ENCODE measurements around the gene ARVCF.

The ARVCF gene

DNA sequence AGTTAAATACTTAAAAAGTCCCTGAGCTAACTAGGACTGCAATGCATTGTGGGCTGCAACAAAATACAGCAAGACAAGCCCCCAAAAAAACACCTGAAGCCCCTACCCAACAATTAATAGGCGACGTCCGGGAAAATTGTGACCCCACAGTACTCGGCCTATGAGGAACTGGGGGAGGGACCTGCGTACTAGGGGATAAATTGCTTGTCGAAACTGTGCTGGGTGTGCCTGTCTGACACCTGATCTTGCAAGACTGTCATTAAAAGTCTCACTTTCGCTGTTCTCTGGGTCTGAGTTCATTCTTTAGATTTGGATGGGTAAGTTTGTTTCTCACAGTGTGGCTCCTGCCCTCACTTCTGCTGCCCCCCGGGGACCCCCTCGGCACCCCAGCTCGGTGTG lies 19.5 kb upstream of the ARVCF start:
- Histone ChIP-seq H3K36me3 (ENCODE audit: insufficient read depth, low read length) (peaks cover 28% of the 10 kb centered on the region), H3K9ac (ENCODE audit: low read depth, low read length) (no peak overlapping the region)

DNA sequence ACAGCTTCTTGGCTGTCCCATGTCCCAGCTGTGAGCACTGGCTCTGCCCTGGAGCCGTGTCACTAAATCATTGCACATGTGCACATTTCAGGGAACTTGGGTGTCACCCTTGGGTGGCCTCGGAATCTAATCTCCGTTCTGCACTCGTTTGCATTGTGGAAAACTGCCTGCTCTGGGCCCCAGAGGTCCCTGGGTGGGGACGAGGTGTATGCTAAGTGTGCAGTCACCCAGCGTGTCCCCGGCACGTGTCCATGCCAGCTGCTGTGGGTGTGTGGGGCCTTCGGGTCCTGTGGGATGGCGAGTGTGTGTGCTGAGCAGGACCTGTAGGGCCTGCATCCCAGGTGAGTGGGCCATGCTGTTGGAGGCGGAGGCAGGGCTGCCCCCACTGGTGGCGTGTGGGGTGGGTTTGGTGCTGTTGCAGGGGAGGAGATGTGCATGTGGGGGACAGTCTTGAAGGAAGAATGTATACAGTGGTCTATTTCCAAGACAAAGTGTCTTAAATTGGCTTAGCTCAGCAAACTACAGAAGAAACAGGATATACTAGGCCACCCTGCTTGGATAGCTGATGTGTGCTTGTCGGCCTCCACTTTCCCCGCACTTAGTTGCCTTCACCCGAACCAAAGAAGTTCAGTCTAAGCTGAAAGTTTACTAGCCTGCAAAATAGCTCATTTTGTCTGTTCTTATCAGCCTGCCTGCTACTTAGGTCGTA lies 18.9 kb upstream of the ARVCF start:
- Histone ChIP-seq H3K27me3 (ENCODE audit: control insufficient read depth, insufficient read depth, low read length) (no peaks in the 10 kb centered on the region), H3K9ac (ENCODE audit: low read depth, low read length) (no peak overlapping the region), H3K4me1 (ENCODE audit: control insufficient read depth, insufficient read depth, low read length) (no peaks in the 10 kb centered on the region), H3K4me3 (ENCODE audit: low read length) (no peak overlapping the region), H3K4me2 (ENCODE audit: low read length) (no peak overlapping the region), H3K9me3 (replicated peaks; ENCODE audit: low read length) (no peaks in the 10 kb centered on the region), H3K36me3 (ENCODE audit: insufficient read depth, low read length) (peaks cover 27% of the 10 kb centered on the region)

More for the DNA sequence above, 19.5 kb upstream of the ARVCF start:
- no peak overlapping the region for H3K4me3 ChIP-seq (ENCODE audit: low read length)
- H3K9me3 ChIP-seq (replicated peaks; ENCODE audit: low read length): no peaks in the 10 kb centered on the region
- no peak overlapping the region for H3K4me2 ChIP-seq (ENCODE audit: low read length)
- H3K27me3 ChIP-seq (ENCODE audit: control insufficient read depth, insufficient read depth, low read length): no peaks in the 10 kb centered on the region
- no peaks in the 10 kb centered on the region for H3K4me1 ChIP-seq (ENCODE audit: control insufficient read depth, insufficient read depth, low read length)

DNA sequence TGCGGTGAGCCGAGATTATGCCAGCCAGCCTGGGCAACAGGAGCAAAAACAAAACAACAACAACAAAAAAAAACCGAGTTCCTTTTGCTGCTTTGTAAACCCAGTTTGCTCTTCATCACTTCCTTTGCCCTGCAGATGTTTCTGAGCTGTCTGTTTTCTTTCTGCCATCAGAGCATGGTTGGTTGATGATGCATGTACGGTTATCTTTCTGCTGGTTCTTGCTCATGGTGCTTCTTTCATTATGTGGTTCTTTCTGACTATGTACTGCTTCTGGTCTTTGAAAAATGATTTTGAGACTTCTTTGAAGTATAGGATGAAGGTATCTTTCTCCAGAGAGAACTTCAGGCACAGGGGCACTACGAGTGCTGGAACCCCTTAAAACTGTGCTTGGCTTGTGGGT lies 17.5 kb upstream of the ARVCF start:
- no peaks in the 10 kb centered on the region for H3K27me3 ChIP-seq (ENCODE audit: control insufficient read depth, insufficient read depth, low read length)
- no peak overlapping the region for H3K9ac ChIP-seq (ENCODE audit: low read depth, low read length)
- peaks cover 25% of the 10 kb centered on the region for H3K36me3 ChIP-seq (ENCODE audit: insufficient read depth, low read length)
- no peaks in the 10 kb centered on the region for H3K9me3 ChIP-seq (replicated peaks; ENCODE audit: low read length)
- no peak overlapping the region for H3K4me2 ChIP-seq (ENCODE audit: low read length)
- no peaks in the 10 kb centered on the region for H3K4me1 ChIP-seq (ENCODE audit: control insufficient read depth, insufficient read depth, low read length)
- no peak overlapping the region for H3K4me3 ChIP-seq (ENCODE audit: low read length)

DNA sequence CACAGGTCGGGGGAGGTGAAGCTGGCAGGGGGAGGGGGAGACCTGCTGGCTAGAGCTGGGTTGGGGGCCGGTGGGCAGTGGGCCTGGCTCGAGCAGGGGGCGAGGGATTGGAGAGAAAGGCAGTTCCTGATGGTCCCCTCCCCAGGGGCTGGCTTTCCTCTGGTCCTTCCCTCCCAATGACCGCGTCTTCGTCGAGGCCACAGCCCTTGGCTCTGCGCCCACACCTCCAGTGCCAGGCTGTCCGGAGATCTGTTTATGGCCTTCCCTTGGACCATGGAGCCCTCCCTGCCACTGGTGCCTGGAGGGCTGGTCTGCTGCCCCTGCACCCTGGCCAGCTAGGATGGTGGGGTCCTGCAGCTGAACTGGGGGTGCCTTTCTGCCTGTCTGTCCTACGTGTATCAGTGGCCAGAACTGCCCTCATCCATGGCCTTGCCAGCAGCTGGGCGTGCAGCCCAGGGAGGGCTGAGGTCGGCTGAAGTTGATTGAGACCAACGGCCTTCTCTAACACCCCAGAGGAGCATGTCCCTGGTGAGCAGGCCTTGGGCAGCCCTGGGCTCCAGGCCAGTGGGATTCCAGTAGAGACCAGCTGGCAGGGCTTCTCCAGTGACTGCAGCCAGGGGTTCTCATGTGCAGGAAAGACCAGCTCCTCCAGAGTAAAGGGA lies 16.6 kb upstream of the ARVCF start:
- peaks cover 20% of the 10 kb centered on the region for H3K36me3 ChIP-seq (ENCODE audit: insufficient read depth, low read length)
- no peaks in the 10 kb centered on the region for H3K27me3 ChIP-seq (ENCODE audit: control insufficient read depth, insufficient read depth, low read length)
- H3K9ac ChIP-seq (ENCODE audit: low read depth, low read length): no peak overlapping the region
- H3K4me3 ChIP-seq (ENCODE audit: low read length): no peak overlapping the region
- H3K4me2 ChIP-seq (ENCODE audit: low read length): no peak overlapping the region
- no peaks in the 10 kb centered on the region for H3K9me3 ChIP-seq (replicated peaks; ENCODE audit: low read length)
- no peaks in the 10 kb centered on the region for H3K4me1 ChIP-seq (ENCODE audit: control insufficient read depth, insufficient read depth, low read length)

- H3K4me2 ChIP-seq (ENCODE audit: low read length): no peak overlapping the region
- no peak overlapping the region for H3K4me3 ChIP-seq (ENCODE audit: low read length)
- no peaks in the 10 kb centered on the region for H3K4me1 ChIP-seq (ENCODE audit: control insufficient read depth, insufficient read depth, low read length)
- peaks cover 17% of the 10 kb centered on the region for H3K36me3 ChIP-seq (ENCODE audit: insufficient read depth, low read length)
- H3K9me3 ChIP-seq (replicated peaks; ENCODE audit: low read length): no peaks in the 10 kb centered on the region
- H3K27me3 ChIP-seq (ENCODE audit: control insufficient read depth, insufficient read depth, low read length): no peaks in the 10 kb centered on the region
- no peak overlapping the region for H3K9ac ChIP-seq (ENCODE audit: low read depth, low read length)
Observed at GRCh38 chr22:20032407-20032991, 15.9 kb upstream of the ARVCF start.

GRCh38 chr22:20031732-20032406 lies 15.2 kb upstream of the ARVCF start:
- Histone ChIP-seq H3K36me3 (ENCODE audit: insufficient read depth, low read length) (peaks cover 16% of the 10 kb centered on the region), H3K27me3 (ENCODE audit: control insufficient read depth, insufficient read depth, low read length) (no peaks in the 10 kb centered on the region), H3K4me2 (ENCODE audit: low read length) (no peak overlapping the region), H3K4me3 (ENCODE audit: low read length) (no peak overlapping the region), H3K4me1 (ENCODE audit: control insufficient read depth, insufficient read depth, low read length) (no peaks in the 10 kb centered on the region), H3K9me3 (replicated peaks; ENCODE audit: low read length) (no peaks in the 10 kb centered on the region), H3K9ac (ENCODE audit: low read depth, low read length) (no peak overlapping the region)

GRCh38 chr22:20029550-20030225 lies 13.1 kb upstream of the ARVCF start:
- Histone ChIP-seq H3K9ac (ENCODE audit: low read depth, low read length) (no peak overlapping the region), H3K9me3 (replicated peaks; ENCODE audit: low read length) (no peaks in the 10 kb centered on the region), H3K36me3 (ENCODE audit: insufficient read depth, low read length) (peaks cover 16% of the 10 kb centered on the region), H3K4me3 (ENCODE audit: low read length) (no peak overlapping the region), H3K4me2 (ENCODE audit: low read length) (no peak overlapping the region), H3K27me3 (ENCODE audit: control insufficient read depth, insufficient read depth, low read length) (no peaks in the 10 kb centered on the region), H3K4me1 (ENCODE audit: control insufficient read depth, insufficient read depth, low read length) (no peaks in the 10 kb centered on the region)

DNA sequence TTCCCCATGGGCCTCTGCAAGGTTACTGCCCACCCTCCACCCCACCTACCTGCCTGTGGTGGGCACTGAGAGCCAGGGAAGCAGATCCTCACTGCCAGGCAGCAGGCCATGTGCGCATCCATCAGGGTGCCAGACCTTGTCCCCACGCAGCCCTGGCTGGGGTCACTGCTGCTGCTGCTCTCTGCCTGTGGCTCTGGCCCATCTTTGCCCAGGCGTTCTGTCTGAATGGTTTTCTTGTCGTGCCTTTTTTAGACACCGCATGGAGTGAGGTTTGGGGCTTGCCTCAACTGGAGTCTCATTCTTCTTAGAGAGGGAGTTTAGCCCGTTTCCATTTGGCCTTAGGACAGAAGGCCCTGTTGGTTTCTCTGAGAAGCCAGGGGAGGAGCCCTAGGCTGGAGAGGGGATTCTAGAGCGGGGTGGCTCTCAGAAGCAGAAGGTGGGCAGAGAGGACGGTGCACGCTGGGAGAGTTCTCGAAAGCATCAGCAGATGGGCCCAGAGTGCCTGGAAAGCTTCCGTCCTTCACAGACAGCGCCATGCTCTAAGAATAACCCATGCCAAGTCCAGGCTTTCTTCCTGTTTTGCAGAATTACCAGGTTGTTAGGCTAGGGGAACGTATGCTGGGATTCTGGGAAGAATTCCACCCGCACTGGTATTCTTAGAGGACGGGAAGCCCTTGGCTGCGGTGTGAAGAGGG lies 12.4 kb upstream of the ARVCF start:
- no peak overlapping the region for H3K4me2 ChIP-seq (ENCODE audit: low read length)
- H3K4me1 ChIP-seq (ENCODE audit: control insufficient read depth, insufficient read depth, low read length): no peaks in the 10 kb centered on the region
- peaks cover 16% of the 10 kb centered on the region for H3K36me3 ChIP-seq (ENCODE audit: insufficient read depth, low read length)
- no peaks in the 10 kb centered on the region for H3K27me3 ChIP-seq (ENCODE audit: control insufficient read depth, insufficient read depth, low read length)
- H3K9ac ChIP-seq (ENCODE audit: low read depth, low read length): no peak overlapping the region
- H3K4me3 ChIP-seq (ENCODE audit: low read length): no peak overlapping the region
- no peaks in the 10 kb centered on the region for H3K9me3 ChIP-seq (replicated peaks; ENCODE audit: low read length)

DNA sequence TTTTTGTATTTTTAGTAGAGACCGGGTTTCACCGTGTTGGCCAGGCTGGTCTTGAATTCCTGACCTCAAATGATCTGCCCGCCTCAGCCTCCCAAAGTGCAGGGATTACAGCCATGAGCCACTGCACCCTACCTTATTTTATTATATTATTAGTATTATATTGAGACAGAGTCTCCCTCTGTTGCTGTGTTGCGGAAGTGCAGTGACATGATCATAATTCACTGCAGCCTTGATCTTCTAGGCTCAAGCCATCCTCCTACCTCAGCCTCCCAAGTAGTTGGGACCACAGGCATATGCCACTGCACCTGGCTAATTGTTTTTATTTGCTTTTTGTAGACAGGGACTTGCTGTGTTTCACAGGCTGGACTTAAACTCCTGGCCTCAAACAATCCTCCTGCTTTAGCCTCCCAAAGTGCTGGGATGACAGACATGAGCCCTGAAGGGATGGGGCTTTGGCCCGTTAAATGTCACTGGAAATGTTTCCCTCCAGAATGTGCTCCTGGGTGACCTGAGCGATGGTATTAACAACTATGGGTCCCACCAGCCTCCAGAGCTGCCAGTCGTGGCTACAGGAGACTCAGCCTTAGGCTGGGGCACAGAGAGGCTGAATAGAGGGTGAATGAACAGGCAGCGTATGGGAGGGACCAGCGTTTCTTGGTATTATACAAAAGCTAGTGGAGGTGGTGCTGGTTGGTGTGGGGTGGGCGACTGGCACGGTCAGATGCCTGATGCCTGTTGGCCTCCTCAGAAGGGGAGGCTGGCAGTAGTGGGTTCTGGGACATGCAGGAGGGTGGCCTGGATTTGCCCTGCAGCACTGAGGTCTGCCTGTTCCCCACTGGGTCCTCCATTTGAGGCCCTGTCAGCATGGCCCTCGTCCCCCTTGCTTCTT lies 11.6 kb upstream of the ARVCF start:
- no peaks in the 10 kb centered on the region for H3K9me3 ChIP-seq (replicated peaks; ENCODE audit: low read length)
- H3K4me2 ChIP-seq (ENCODE audit: low read length): no peak overlapping the region
- H3K4me3 ChIP-seq (ENCODE audit: low read length): no peak overlapping the region
- H3K27me3 ChIP-seq (ENCODE audit: control insufficient read depth, insufficient read depth, low read length): no peaks in the 10 kb centered on the region
- no peak overlapping the region for H3K9ac ChIP-seq (ENCODE audit: low read depth, low read length)
- no peaks in the 10 kb centered on the region for H3K4me1 ChIP-seq (ENCODE audit: control insufficient read depth, insufficient read depth, low read length)
- peaks cover 16% of the 10 kb centered on the region for H3K36me3 ChIP-seq (ENCODE audit: insufficient read depth, low read length)

- Histone ChIP-seq H3K36me3 (ENCODE audit: insufficient read depth, low read length) (peaks cover 10% of the 10 kb centered on the region), H3K27me3 (ENCODE audit: control insufficient read depth, insufficient read depth, low read length) (no peaks in the 10 kb centered on the region), H3K9ac (ENCODE audit: low read depth, low read length) (no peak overlapping the region), H3K4me3 (ENCODE audit: low read length) (no peak overlapping the region), H3K9me3 (replicated peaks; ENCODE audit: low read length) (no peaks in the 10 kb centered on the region), H3K4me1 (ENCODE audit: control insufficient read depth, insufficient read depth, low read length) (peaks cover 6% of the 10 kb centered on the region), H3K4me2 (ENCODE audit: low read length) (no peak overlapping the region)
Observed at GRCh38 chr22:20026996-20027601, 10.5 kb upstream of the ARVCF start.

Data from skeletal muscle satellite cell (primary cell).